Activated naive CD4-positive, alpha-beta T cell treated with anti-CD3 and anti-CD28 coated beads, Interleukin-2, amount 50 U/mL, for 72 hours (primary cell): ENCODE data around the gene SLC10A6. TPM values are rescaled to one million over a fixed set of nuclear protein-coding genes. Genes with fewer than 3 reads are reported as not detected.

ENCODE experiments used
- ATAC-seq, 2 donors: fragments of 150-1000 bp; cut with Tn5 transposase; 2 replicates each; pipeline ENCODE4 v1.10.0; 2021; ENCODE audit warnings: mild to moderate bottlenecking in 2 of 2, moderate library complexity in 2 of 2
- DNase-seq, 2 donors: peaks; one replicate each; pipeline ENCODE4 v3.0.0; 2021 to 2022; ENCODE audit warnings: low spot score in 2 of 2
- H3K27ac Mint-ChIP-seq, 2 donors: one replicate each; pipeline ENCODE4 v1.8.0; 2022; ENCODE audit warnings: mild to moderate bottlenecking in 2 of 2, mixed read lengths in 2 of 2
- H3K36me3 Mint-ChIP-seq, 2 donors: one replicate each; pipeline ENCODE4 v1.8.0; 2022; ENCODE audit warnings: mixed read lengths in 2 of 2
- H3K9me3 Mint-ChIP-seq, 2 donors: one replicate each; pipeline ENCODE4 v1.8.0; 2022; ENCODE audit warnings: mixed read lengths in 2 of 2
- total RNA-seq, 2 donors: library from RNA; stranded (reverse); gene quantifications; one replicate each; pipeline ENCODE4 v1.2.3, GENCODE V29; 2022

The SLC10A6 gene
- total RNA-seq, 2 donors from 2014 or later: not detected

DNA sequence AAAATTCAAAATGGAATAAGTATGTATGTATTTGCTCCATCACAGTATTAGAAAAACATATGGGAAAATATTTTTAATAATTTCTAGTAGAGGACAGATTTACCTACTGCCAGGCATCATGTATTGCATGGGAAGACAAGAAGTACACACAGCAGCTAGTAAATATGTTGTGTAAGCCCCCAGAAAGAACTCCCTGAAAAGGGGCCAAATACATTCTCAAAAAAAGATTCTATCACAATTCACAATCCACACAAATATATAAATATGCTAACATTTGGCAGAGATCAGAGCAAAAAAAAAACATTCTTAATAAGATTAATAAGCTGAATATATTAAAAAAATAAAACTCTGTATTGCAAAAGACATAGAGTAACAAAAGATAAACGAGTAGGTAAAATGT, 28.0 kb downstream of the SLC10A6 start:
- peaks cover 0 to 2% of the 10 kb centered on the region in 2 donors for H3K36me3 Mint-ChIP-seq
- H3K9me3 Mint-ChIP-seq: no peaks in the 10 kb centered on the region
- DNase-seq (no peak), ATAC-seq (no peak)
- H3K27ac Mint-ChIP-seq: no peak overlapping the region

DNA sequence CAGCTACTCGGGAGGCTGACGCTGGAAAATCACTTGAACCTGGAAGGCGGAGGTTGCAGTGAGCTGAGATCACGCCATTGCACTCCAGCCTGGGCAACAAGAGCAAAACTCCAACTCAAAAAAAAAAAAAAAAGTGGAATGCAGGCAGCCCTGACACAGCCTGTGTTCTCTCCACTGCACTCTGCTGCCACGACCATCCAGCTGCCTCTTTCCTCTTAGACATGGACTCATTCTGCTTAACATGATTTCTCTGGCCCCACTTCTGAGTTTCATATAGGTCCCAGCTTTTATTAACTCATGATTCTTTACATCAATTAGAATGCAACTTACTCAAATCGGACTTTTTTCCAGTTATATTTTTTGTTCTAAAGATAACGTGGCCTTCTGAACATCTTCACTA, 29.6 kb downstream of the SLC10A6 start:
- Mint-ChIP-seq H3K9me3 (no peaks in the 10 kb centered on the region), H3K27ac (no peak overlapping the region), H3K36me3 (peaks cover 0 to 10% of the 10 kb centered on the region in 2 donors)
- DNase-seq: no peak
- ATAC-seq: no peak

DNA sequence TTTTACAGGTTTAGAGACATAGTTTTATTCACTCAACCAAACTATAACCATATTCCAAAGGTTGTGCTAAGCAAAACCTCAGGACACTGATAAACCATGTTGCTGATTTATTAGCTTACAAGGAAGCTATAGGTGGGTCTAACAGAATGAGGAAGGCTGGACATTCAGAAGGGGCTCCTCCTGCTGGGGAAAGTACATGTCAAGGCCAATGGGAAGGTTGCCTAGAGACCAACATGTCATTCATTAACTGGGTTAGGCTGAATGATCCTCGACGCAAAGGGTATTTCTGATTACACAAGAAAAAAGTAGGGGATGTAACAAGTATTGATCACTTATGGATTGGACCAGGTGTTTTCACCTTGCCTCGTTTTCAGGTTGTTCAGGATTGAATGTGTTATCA, 30.3 kb downstream of the SLC10A6 start:
- H3K9me3 Mint-ChIP-seq: no peaks in the 10 kb centered on the region
- DNase-seq: no peak
- no peak for ATAC-seq
- peaks cover 0 to 10% of the 10 kb centered on the region in 2 donors for H3K36me3 Mint-ChIP-seq
- no peak overlapping the region for H3K27ac Mint-ChIP-seq

- no peaks in the 10 kb centered on the region for H3K9me3 Mint-ChIP-seq
- DNase-seq: no peak
- peaks cover 0 to 10% of the 10 kb centered on the region in 2 donors for H3K36me3 Mint-ChIP-seq
- no peak overlapping the region for H3K27ac Mint-ChIP-seq
- ATAC-seq: no peak
Measured at GRCh38 chr4:86818211-86818610, 31.0 kb downstream of the SLC10A6 start.

DNA sequence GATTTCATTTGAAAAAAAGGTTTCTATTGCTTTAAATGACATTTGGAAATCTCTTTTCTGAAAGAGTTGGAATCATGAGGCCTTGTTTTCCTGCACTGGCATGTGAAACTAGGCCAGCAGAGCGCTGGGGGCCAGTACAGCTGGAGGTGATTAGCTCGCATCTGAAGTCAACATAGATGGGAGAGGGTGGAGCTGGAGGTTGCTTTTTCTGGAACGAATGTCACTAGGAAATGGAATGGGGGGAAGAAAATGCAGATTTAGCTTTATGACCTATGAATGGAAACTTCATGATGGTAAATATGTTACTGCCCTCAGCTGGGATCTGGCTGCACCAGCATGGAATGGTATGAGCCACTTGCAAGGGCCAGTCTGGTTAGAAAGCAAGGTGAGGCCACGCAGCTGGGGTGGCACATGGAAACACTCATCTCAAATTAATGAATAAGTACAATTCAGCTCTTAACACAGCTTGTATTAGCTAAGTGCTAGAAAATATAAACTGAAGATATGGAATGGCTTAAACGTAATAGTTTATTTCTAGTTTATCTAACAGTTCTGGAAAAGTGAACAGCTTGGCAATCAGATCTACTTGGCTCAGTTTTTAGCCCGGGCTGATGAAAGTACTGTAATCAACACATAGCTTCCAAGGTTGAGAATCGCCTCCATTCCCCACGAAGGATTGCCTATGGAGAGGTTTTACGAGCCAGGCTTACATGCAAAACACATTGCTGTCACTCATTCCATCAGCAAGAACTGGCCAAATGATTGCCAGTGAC, 32.5 kb downstream of the SLC10A6 start:
- no peaks in the 10 kb centered on the region for H3K9me3 Mint-ChIP-seq
- no peak overlapping the region for H3K27ac Mint-ChIP-seq
- DNase-seq (no peak), ATAC-seq (no peak)
- peaks cover 0 to 10% of the 10 kb centered on the region in 2 donors for H3K36me3 Mint-ChIP-seq

DNA sequence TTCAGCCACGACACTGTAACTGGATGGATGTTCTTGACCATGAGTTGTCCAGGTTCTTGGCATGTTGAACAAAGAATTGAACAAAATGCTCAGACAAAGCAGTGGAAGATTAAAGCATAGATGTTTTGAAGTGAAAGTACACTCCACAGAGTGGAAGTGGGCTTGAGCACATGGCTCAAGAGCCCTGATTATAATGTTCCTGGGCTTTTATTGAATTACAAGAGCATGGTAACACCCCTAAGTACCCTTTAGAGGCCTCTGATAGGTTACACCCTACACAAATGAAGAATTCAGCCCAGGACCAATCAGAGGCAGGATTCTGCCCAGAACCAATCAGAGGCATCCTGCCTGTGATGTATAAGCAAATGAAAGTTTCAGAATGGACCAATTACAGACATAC, 33.5 kb downstream of the SLC10A6 start:
- H3K27ac Mint-ChIP-seq: no peak overlapping the region
- ATAC-seq: no peak
- no peak for DNase-seq
- H3K36me3 Mint-ChIP-seq: peaks cover 0 to 10% of the 10 kb centered on the region in 2 donors
- no peaks in the 10 kb centered on the region for H3K9me3 Mint-ChIP-seq

- peaks cover 0 to 5% of the 10 kb centered on the region in 2 donors for H3K36me3 Mint-ChIP-seq
- no peaks in the 10 kb centered on the region for H3K9me3 Mint-ChIP-seq
- DNase-seq: no peak
- no peak overlapping the region for H3K27ac Mint-ChIP-seq
- ATAC-seq: no peak
Measured at GRCh38 chr4:86810847-86811246, 38.3 kb downstream of the SLC10A6 start.

GRCh38 chr4:86809809-86810208, 39.4 kb downstream of the SLC10A6 start:
- DNase-seq (no peak), ATAC-seq (no peak)
- H3K27ac Mint-ChIP-seq: no peak overlapping the region
- H3K36me3 Mint-ChIP-seq: no peaks in the 10 kb centered on the region
- H3K9me3 Mint-ChIP-seq: no peaks in the 10 kb centered on the region

DNA sequence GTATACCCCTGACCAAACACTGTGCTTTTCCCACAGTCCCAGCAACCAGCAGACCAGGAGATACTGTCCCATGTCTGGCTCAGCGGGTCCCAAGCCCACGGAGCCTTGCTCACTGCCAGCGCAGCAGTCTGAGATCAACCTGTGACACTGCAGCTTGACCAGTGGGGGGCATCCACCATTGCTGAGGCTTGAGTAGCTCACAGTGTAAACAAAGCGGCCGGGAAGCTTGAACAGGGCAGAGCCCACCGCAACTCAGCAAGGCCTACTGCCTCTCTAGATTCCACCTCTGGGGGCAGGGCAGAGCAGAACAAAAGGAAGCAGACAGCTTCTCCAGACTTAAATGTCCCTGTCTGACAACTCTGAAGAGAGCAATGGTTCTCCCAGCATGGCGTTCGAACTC, 58.1 kb downstream of the SLC10A6 start:
- no peaks in the 10 kb centered on the region for H3K36me3 Mint-ChIP-seq
- ATAC-seq: no peak
- H3K9me3 Mint-ChIP-seq: peaks cover 3 to 6% of the 10 kb centered on the region in 2 donors
- DNase-seq: no peak
- no peak overlapping the region for H3K27ac Mint-ChIP-seq

GRCh38 chr4:86788826-86789225, 60.4 kb downstream of the SLC10A6 start:
- ATAC-seq (no peak), DNase-seq (no peak)
- Mint-ChIP-seq H3K36me3 (no peaks in the 10 kb centered on the region), H3K27ac (no peak overlapping the region), H3K9me3 (peaks cover 3 to 6% of the 10 kb centered on the region in 2 donors)

- DNase-seq: no peak
- Mint-ChIP-seq H3K9me3 (no peaks in the 10 kb centered on the region), H3K36me3 (no peaks in the 10 kb centered on the region), H3K27ac (no peak overlapping the region)
- no peak for ATAC-seq
Measured at GRCh38 chr4:86778175-86778574, 71.0 kb downstream of the SLC10A6 start.

GRCh38 chr4:86775061-86775460, 74.1 kb downstream of the SLC10A6 start:
- no peaks in the 10 kb centered on the region for H3K36me3 Mint-ChIP-seq
- DNase-seq (no peak), ATAC-seq (no peak)
- no peak overlapping the region for H3K27ac Mint-ChIP-seq
- no peaks in the 10 kb centered on the region for H3K9me3 Mint-ChIP-seq

Other genes with a start within 250 kb of the SLC10A6 start
- not detected for gene C4orf36, start 43.0 kb upstream of the SLC10A6 start, total RNA-seq
- gene AFF1, start 85.6 kb upstream of the SLC10A6 start, total RNA-seq: 10 to 100 TPM; 41.5 to 71.7 TPM